Caco-2 (cell line): ENCODE results near the gene OTUD5. TPM values are rescaled to one million over a fixed set of nuclear protein-coding genes. Genes with fewer than 3 reads are reported as not detected.
"Not testable (repeated sequence)": the region's sequence is repeated elsewhere in the genome, so short reads cannot be mapped to it uniquely, and the experiment has no call there.

Experiments used
- BruUV-seq: library from RNA; stranded (reverse); fragments of 400-500 nt; replicated peaks from 2 replicates; lab custom pipeline; 2021; lab: Mats Ljungman, UMichigan
- CTCF ChIA-PET: fragments of 300-600 bp; sonication (Branson Sonifier 250); formaldehyde crosslinking; loops from one replicate; lab custom pipeline; 2022; ENCODE audit warnings: antibody characterized with exemption; lab: Charles Lee
- POLR2A ChIA-PET: fragments of 300-600 bp; sonication (Branson Sonifier 250); formaldehyde crosslinking; loops from one replicate; lab custom pipeline; 2022; ENCODE audit warnings: antibody characterized with exemption; lab: Charles Lee
- DNase-seq, 2 experiments: peaks; one replicate each; pipeline versions ENCODE4 v3.0.0 to v3.0.0-alpha.2; 2020 to 2022
- H3K27me3 ChIP-seq: replicated peaks from 2 replicates; pipeline ENCODE4 v1.6.0; 2011; ENCODE audit warnings: low read length; ENCODE audit not compliant: control insufficient read depth, insufficient read depth
- H3K36me3 ChIP-seq: 2 replicates; pipeline ENCODE4 v1.5.1; 2011; ENCODE audit warnings: low read length; ENCODE audit not compliant: control insufficient read depth, insufficient read depth
- H3K4me1 ChIP-seq: fragments of 250-450 bp; sonication (Bioruptor Pico); 2 replicates; pipeline ENCODE4 v1.5.1; 2020; ENCODE audit warnings: mild to moderate bottlenecking
- H3K4me3 ChIP-seq: 2 replicates; pipeline ENCODE4 v1.5.1; 2011; ENCODE audit warnings: low read depth, mild to moderate bottlenecking, control low read depth, low read length
- H3K9me3 ChIP-seq: fragments of 250-450 bp; sonication (Bioruptor Pico); 2 replicates; pipeline ENCODE4 v1.5.1; 2020; ENCODE audit warnings: mild to moderate bottlenecking, moderate library complexity
- H3K27ac Mint-ChIP-seq: one replicate; pipeline ENCODE4 v1.8.0; 2022; ENCODE audit warnings: mixed read lengths; ENCODE audit not compliant: unreplicated experiment
- H3K27me3 Mint-ChIP-seq: one replicate; pipeline ENCODE4 v1.8.0; 2022; ENCODE audit warnings: mixed read lengths; ENCODE audit not compliant: insufficient read depth, unreplicated experiment
- H3K36me3 Mint-ChIP-seq: one replicate; pipeline ENCODE4 v1.8.0; 2022; ENCODE audit warnings: mild to moderate bottlenecking, mixed read lengths; ENCODE audit not compliant: insufficient read depth, unreplicated experiment
- H3K4me1 Mint-ChIP-seq: one replicate; pipeline ENCODE4 v1.8.0; 2022; ENCODE audit warnings: low read depth, mixed read lengths; ENCODE audit not compliant: unreplicated experiment
- H3K4me3 Mint-ChIP-seq: one replicate; pipeline ENCODE4 v1.8.0; 2022; ENCODE audit warnings: mild to moderate bottlenecking, moderate library complexity, mixed read lengths; ENCODE audit not compliant: unreplicated experiment
- H3K9me3 Mint-ChIP-seq: one replicate; pipeline ENCODE4 v1.8.0; 2022; ENCODE audit warnings: mixed read lengths; ENCODE audit not compliant: unreplicated experiment
- intact Hi-C: fragments of 100-400 bp; cut with micrococcal nuclease; formaldehyde crosslinking; loops from one replicate; pipeline ENCODE4 v1.10.0; 2022; ENCODE audit not compliant: unreplicated experiment
- total RNA-seq: library from RNA; stranded (reverse); gene quantifications from 2 replicates; pipeline ENCODE4 v1.2.3, GENCODE V29; 2022
- TF ChIP-seq, protein P1 (sequence below), 2 experiments: fragments of 200-600 bp in 1 of 2; IDR thresholded peaks; 1 replicate in 1 of 2; 2 replicates in 1 of 2; pipeline versions ENCODE4 v1.5.1 to v1.8.0; 2011 to 2022; ENCODE audit warnings: antibody characterized with exemption in 1 of 2, control low read depth in 1 of 2, inconsistent platforms in 1 of 2, low read depth in 1 of 2, low read length in 1 of 2, mild to moderate bottlenecking in 1 of 2, moderate library complexity in 1 of 2; ENCODE audit not compliant: insufficient read depth in 1 of 2, severe bottlenecking in 1 of 2, unreplicated experiment in 1 of 2

OTUD5 gene
- total RNA-seq, 1 experiment from 2014 or later: 40.6 TPM

DNA sequence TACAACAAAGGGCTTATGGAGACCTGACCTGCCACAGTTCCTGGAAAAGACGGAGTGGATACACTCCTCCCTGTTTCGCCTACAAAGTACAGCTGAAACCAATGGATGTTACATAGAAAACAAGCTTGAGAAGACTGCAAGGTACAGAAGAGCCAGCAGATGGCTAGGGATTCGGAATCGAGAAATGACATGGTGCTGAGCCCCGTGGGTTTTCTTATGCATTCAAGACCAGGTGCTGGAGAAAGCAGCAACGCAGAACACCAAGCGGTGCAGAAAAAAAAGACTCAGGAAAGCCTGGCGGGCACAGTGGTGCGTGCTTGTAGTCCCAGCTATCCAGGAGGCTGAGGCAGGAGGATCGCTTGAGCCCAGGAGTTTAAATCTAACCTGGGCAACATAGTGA is 73.7 kb downstream of the OTUD5 start:
- H3K4me1 Mint-ChIP-seq: no peaks in the 10 kb centered on the region
- BruUV-seq: no TSS peak
- TF ChIP-seq, protein P1, sequence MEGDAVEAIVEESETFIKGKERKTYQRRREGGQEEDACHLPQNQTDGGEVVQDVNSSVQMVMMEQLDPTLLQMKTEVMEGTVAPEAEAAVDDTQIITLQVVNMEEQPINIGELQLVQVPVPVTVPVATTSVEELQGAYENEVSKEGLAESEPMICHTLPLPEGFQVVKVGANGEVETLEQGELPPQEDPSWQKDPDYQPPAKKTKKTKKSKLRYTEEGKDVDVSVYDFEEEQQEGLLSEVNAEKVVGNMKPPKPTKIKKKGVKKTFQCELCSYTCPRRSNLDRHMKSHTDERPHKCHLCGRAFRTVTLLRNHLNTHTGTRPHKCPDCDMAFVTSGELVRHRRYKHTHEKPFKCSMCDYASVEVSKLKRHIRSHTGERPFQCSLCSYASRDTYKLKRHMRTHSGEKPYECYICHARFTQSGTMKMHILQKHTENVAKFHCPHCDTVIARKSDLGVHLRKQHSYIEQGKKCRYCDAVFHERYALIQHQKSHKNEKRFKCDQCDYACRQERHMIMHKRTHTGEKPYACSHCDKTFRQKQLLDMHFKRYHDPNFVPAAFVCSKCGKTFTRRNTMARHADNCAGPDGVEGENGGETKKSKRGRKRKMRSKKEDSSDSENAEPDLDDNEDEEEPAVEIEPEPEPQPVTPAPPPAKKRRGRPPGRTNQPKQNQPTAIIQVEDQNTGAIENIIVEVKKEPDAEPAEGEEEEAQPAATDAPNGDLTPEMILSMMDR (IDR thresholded peaks at IDR 0.05; ENCODE audit: insufficient read depth in 1 of 2, low read depth in 1 of 2, low read length in 1 of 2, severe bottlenecking in 1 of 2, unreplicated experiment in 1 of 2): peak in 1 of 2 experiments; percentile 16
- H3K36me3 ChIP-seq: no peaks in the 10 kb centered on the region
- intact Hi-C loops: no loop called here
- H3K27ac Mint-ChIP-seq: no peak overlapping the region
- no peaks in the 10 kb centered on the region for H3K9me3 Mint-ChIP-seq
- H3K27me3 Mint-ChIP-seq: no peaks in the 10 kb centered on the region
- no peak overlapping the region for H3K4me3 ChIP-seq
- ChIA-PET POLR2A (interaction anchor here (1.1 kb wide), 1 partner anchor 28 kb away, joined by 4 read pairs; the partner anchor contains the start of gene SLC35A2), CTCF (no interaction called here)
- no peaks in the 10 kb centered on the region for H3K9me3 ChIP-seq
- DNase-seq: no peak
- no peaks in the 10 kb centered on the region for H3K36me3 Mint-ChIP-seq
- H3K27me3 ChIP-seq: no peaks in the 10 kb centered on the region
- no peaks in the 10 kb centered on the region for H3K4me1 ChIP-seq
- H3K4me3 Mint-ChIP-seq: no peak overlapping the region

DNA sequence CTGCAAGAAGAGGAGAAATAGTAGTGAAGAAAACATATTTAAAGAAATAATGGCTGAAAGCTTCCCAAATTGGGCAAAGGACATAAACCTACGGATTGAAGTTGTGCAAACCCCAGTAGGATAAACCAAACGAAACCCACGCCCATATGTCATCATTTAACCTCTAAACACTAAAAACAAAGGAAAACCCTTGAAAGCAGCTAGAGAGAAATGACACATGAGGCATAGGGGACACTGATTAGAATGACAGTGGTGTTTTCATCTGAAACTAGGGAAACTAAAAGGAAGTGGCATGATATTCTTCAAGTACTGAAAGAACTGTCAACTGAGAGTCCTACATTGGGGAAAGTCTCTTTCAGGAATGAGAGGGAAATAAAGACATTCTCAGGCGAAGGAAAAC is 80.5 kb downstream of the OTUD5 start:
- H3K4me3 ChIP-seq, H3K4me1 ChIP-seq, DNase-seq, H3K9me3 Mint-ChIP-seq, H3K9me3 ChIP-seq, POLR2A ChIA-PET, intact Hi-C loops, H3K4me3 Mint-ChIP-seq, H3K36me3 Mint-ChIP-seq, BruUV-seq, H3K27ac Mint-ChIP-seq, H3K27me3 Mint-ChIP-seq, H3K27me3 ChIP-seq, CTCF ChIA-PET, H3K4me1 Mint-ChIP-seq, H3K36me3 ChIP-seq: not testable (repeated sequence)

Other genes with a start within 250 kb of the OTUD5 start
- gene GLOD5, start 195.9 kb downstream of the OTUD5 start, total RNA-seq: not detected in 2 replicates
- gene GATA1, start 171.0 kb downstream of the OTUD5 start, total RNA-seq: not detected in 2 replicates
- gene HDAC6, start 155.5 kb downstream of the OTUD5 start, total RNA-seq: 99.6 and 110 TPM in 2 replicates
- gene ERAS, start 131.1 kb downstream of the OTUD5 start, total RNA-seq: not detected in 2 replicates
- gene PCSK1N, start 122.0 kb downstream of the OTUD5 start, total RNA-seq: 19.5 and 24.1 TPM in 2 replicates
- gene TIMM17B, start 59.8 kb downstream of the OTUD5 start, total RNA-seq: 82.5 and 90.6 TPM in 2 replicates
- gene PQBP1, start 59.7 kb downstream of the OTUD5 start, total RNA-seq: 111 and 114 TPM in 2 replicates
- gene SLC35A2, start 46.0 kb downstream of the OTUD5 start, total RNA-seq: 58.8 and 61.4 TPM in 2 replicates
- 12.0 and 13.9 TPM in 2 replicates for gene PIM2, start 38.6 kb downstream of the OTUD5 start, total RNA-seq
- gene KCND1, start 14.2 kb upstream of the OTUD5 start, total RNA-seq: 0.88 and 0.97 TPM in 2 replicates
- gene GRIPAP1, start 44.7 kb upstream of the OTUD5 start, total RNA-seq: 43.1 and 43.6 TPM in 2 replicates
- gene TFE3, start 85.8 kb upstream of the OTUD5 start, total RNA-seq: 28.1 and 32.0 TPM in 2 replicates
- gene CCDC120, start 101.4 kb upstream of the OTUD5 start, total RNA-seq: 16.7 and 17.6 TPM in 2 replicates
- 3.2 and 5.4 TPM in 2 replicates for gene PRAF2, start 116.4 kb upstream of the OTUD5 start, total RNA-seq
- 26.7 and 28.6 TPM in 2 replicates for gene WDR45, start 122.3 kb upstream of the OTUD5 start, total RNA-seq
- gene GPKOW, start 166.1 kb upstream of the OTUD5 start, total RNA-seq: 25.4 and 25.6 TPM in 2 replicates
- 1.5 and 2.1 TPM in 2 replicates for gene MAGIX, start 205.2 kb upstream of the OTUD5 start, total RNA-seq
- 54.2 and 73.9 TPM in 2 replicates for gene PLP2, start 214.3 kb upstream of the OTUD5 start, total RNA-seq
- gene PRICKLE3, start 228.8 kb upstream of the OTUD5 start, total RNA-seq: 8.4 and 10.9 TPM in 2 replicates
- 18.3 and 23.3 TPM in 2 replicates for gene SYP, start 242.6 kb upstream of the OTUD5 start, total RNA-seq